CD4-positive, alpha-beta T cell treated with Interleukin-1 beta for 1 hour (primary cell): Measurements from ENCODE around the gene C5orf46.
"Not testable (repeated sequence)": the region's sequence is repeated elsewhere in the genome, so short reads cannot be mapped to it uniquely, and the experiment has no call there.

ENCODE experiments used
- DNase-seq, 2 donors: peaks; one replicate each; pipeline ENCODE4 v3.0.0-alpha.2; 2020 to 2022

The C5orf46 gene

GRCh38 chr5:147906326-147907095 lies at the start of gene C5orf46:
Gene C5orf46, minus strand, starts transcription at chr5:147906538. Its CDS starts 37 bp downstream, at chr5:147906501.
- no peak for DNase-seq

- DNase-seq: no peak
These were observed 48.6 kb upstream of the C5orf46 start for GRCh38 chr5:147954971-147955370.

- DNase-seq: no peak
These were observed 43.6 kb upstream of the C5orf46 start for GRCh38 chr5:147949711-147950573.

- DNase-seq: not testable (repeated sequence)
These were observed 40.4 kb upstream of the C5orf46 start for GRCh38 chr5:147946658-147947274.

- no peak for DNase-seq
These were observed 33.2 kb upstream of the C5orf46 start for GRCh38 chr5:147939431-147940114.

GRCh38 chr5:147935032-147935431 lies 28.7 kb upstream of the C5orf46 start:
- DNase-seq: no peak

- no peak for DNase-seq
These were observed 24.4 kb upstream of the C5orf46 start for GRCh38 chr5:147930769-147931168.

- no peak for DNase-seq
These were observed 21.6 kb upstream of the C5orf46 start for GRCh38 chr5:147927901-147928300.

GRCh38 chr5:147925020-147925419 lies 18.7 kb upstream of the C5orf46 start:
- DNase-seq: no peak

GRCh38 chr5:147921136-147921535 lies 14.8 kb upstream of the C5orf46 start:
- DNase-seq: no peak

- DNase-seq: no peak
These were observed 14.2 kb upstream of the C5orf46 start for GRCh38 chr5:147920420-147921030.

- no peak for DNase-seq
These were observed 12.6 kb upstream of the C5orf46 start for GRCh38 chr5:147918899-147919298.

- DNase-seq: no peak
These were observed 11.9 kb upstream of the C5orf46 start for GRCh38 chr5:147918101-147918685.

GRCh38 chr5:147913786-147914185 lies 7.4 kb upstream of the C5orf46 start:
- DNase-seq: no peak

- no peak for DNase-seq
These were observed 5.7 kb upstream of the C5orf46 start for GRCh38 chr5:147912011-147912410.

GRCh38 chr5:147911427-147911826 lies 5.1 kb upstream of the C5orf46 start:
- DNase-seq: no peak

GRCh38 chr5:147904110-147904509 lies 2.2 kb downstream of the C5orf46 start:
- no peak for DNase-seq

GRCh38 chr5:147902609-147903115 lies 3.7 kb downstream of the C5orf46 start:
- no peak for DNase-seq

GRCh38 chr5:147901599-147902039 lies 4.7 kb downstream of the C5orf46 start:
- no peak for DNase-seq

- no peak for DNase-seq
These were observed 7.4 kb downstream of the C5orf46 start for GRCh38 chr5:147898875-147899401.

- DNase-seq: no peak
These were observed 10.5 kb downstream of the C5orf46 start for GRCh38 chr5:147895864-147896263.
